IPS-NIHi11 (cell line): ENCODE data around the gene SMARCA4.
"Not testable (repeated sequence)": the region's sequence is repeated elsewhere in the genome, so short reads cannot be mapped to it uniquely, and the experiment has no call there.

ENCODE experiments used
- DNase-seq: peaks from one replicate; pipeline ENCODE4 v3.0.0; 2012; ENCODE audit warnings: mixed read lengths, low spot score

The SMARCA4 gene

DNA sequence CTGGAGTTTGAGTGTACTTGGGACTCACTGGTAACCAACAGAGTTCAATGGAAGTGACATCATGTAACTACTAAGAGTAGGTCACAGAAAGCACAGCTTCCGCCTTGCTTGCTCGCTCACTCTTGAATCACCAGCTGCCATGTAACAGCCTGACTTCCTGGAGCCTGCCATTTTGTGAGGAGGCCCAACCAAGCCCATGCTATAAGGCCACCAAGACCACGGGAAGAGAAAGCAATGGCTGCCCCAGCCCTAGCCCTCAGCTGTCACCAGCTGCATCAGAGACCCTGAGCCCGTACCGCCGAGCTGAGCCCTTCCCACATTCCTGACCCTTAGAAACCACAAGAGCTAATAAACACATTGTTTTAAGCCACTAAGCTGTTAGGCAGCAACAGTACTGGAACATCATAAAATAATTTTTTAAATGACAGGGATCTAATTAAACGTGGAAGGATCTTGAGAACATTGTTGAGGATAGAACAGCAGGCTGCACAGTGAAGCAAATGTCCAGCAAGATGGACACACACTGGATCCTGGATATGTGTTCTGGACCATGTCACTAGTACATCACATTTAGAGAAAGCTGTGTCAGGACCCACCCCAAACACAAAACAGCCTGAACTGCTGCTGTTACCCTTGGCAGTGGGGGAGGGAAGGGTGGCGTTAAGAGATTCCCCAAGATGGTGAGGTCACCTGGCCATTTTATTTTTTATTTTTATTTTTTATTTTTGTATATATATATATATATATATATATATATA is 106.7 kb downstream of the SMARCA4 start:
- no peak for DNase-seq

DNA sequence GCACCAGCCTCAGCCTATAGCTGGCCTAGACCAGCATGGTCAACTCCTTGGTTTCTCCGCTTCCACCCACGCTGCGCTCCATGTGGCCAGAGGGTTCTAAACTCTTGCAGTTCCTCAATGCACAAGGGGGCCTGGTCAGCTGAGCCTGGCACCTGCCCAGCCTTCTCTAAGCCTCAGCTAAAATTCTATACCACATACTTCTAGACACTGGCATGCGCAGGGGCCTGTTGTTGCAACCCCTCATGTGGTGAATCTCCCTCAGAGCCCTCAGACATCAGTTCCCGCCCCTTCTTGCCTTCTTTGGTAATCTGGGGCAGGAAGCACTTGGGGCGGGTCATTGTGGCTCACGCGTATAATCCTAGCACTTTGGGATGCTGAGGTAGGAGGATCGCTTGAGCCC is 108.7 kb downstream of the SMARCA4 start:
- DNase-seq, result no peak

DNA sequence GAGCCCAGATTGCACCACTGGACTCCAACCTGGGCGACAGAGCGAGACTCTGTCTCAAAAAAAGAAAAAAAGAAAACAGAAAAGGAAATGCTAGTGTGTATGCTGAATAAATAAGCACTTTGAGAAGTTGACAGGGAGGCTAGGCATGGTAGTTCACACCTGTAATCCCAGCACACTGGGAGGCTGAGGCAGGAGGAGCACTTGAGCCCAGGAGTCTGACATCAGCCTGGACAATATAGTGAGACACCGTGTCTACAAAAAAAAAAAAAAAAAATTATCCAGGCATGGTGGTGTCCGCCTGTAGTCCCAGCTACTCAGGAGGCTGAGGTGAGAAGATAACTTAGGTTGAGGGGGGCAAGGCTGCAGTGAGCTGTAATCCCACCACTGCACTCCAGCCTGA is 109.3 kb downstream of the SMARCA4 start:
- no peak for DNase-seq

DNA sequence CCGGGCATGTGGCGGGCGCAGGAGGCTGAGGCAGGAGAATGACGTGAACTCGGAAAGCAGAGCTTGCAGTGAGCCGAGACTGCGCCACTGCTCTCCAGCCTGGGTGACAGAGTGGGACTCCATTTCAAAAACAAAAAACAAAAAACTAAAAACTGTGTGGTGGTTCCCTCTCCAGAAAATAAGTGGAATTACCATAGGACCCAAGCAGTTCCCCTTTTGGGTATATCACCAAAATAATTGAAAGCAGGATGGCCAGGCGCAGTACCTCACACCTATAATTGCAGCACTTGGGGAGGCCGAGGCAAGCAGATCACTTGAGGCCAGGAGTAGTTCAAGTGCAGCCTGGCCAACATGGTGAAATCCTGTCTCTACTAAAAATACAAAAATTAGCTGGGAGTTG is 112.7 kb downstream of the SMARCA4 start:
- no peak for DNase-seq

GRCh38 chr19:11076792-11077191 is 116.0 kb downstream of the SMARCA4 start:
- not testable (repeated sequence) for DNase-seq

DNA sequence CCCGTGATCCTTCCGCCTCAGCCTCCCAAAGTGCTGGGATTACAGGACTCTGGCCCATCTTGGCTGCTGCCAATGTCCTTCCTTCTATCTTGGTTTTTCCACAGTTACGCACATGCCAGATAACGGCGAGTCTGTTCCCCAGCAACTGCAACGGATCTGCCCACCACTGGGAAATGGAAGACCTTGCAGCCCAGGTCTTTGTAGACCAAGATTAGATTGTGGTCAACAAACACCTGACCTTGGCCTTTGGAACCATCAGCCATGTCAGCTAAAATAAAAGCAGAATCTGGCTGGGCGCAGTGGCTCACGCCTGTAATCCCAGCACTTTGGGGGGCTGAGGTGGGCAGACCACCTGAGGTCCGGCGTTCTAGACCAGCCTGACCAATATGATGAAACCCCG is 118.1 kb downstream of the SMARCA4 start:
- no peak for DNase-seq

DNA sequence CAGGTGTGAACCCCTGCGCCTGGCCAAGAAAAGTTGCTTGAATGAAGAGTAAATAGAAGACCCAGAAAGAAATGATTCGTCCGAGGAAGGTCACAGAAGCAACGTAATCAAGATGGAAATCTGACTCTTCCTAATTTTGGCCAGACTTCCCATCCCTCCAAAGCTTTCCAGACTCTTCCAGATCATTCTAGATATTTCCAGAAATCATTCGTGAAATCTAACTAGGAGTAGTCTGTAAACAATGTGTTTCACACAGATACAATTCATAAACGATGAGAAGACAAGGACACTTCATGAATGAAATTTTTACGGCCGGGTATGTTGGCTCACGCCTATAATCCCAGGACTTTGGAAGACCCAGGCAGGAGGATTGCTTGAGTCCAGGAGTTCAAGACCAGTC is 119.2 kb downstream of the SMARCA4 start:
- no peak for DNase-seq

DNA sequence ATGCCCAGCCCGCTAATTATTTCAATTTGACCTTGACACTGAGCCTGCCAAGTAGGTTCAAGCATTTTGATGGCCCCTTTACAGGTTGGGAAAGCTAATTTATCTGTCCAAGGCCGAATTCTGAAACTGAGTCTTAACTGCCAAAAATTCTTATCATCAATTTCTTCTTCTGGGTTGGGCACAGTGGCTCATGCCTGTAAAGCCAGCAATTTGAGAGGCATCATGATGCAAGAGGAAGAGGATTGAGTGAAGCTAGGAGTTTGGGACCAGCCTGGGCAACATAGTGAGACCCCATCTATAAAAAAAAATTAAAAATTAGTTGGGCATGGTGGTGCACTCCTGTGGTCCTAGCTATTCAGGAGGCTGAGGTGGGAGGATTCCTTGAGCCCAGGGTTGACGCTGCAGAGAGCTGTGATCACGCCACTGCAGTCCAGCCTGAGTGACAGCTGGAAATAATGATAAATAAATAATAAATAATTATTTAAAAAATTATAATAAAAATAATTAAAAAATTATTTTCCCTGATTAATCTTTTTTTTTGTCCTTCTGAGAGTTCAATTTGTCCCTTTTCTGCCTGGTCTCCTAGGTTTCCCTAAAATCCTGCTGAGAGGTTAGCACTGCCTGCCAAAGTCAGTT is 127.2 kb downstream of the SMARCA4 start:
- DNase-seq, result no peak

- no peak for DNase-seq
These were observed 127.8 kb downstream of the SMARCA4 start for GRCh38 chr19:11088506-11089253.

DNA sequence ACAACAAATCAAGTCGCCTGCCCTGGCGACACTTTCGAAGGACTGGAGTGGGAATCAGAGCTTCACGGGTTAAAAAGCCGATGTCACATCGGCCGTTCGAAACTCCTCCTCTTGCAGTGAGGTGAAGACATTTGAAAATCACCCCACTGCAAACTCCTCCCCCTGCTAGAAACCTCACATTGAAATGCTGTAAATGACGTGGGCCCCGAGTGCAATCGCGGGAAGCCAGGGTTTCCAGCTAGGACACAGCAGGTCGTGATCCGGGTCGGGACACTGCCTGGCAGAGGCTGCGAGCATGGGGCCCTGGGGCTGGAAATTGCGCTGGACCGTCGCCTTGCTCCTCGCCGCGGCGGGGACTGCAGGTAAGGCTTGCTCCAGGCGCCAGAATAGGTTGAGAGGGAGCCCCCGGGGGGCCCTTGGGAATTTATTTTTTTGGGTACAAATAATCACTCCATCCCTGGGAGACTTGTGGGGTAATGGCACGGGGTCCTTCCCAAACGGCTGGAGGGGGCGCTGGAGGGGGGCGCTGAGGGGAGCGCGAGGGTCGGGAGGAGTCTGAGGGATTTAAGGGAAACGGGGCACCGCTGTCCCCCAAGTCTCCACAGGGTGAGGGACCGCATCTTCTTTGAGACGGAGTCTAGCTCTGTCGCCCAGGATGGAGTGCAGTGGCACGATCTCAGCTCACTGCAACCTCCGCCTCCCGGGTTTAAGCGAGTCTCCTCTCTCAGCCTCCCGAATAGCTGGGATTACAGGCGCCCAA is 128.6 kb downstream of the SMARCA4 start, which contains the start of gene LDLR:
Gene LDLR (plus strand): TSS at position 210 of the 760 bp plus-strand sequence. CDS start 86 bp downstream, at position 296.
- peak; percentile 75 for DNase-seq

DNA sequence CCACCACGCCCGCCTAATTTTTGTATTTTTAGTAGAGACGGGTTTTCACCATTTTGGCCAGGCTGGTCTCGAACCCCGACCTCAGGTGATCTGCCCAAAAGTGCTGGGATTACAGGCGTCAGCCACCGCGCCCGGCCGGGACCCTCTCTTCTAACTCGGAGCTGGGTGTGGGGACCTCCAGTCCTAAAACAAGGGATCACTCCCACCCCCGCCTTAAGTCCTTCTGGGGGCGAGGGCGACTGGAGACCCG is 129.1 kb downstream of the SMARCA4 start:
- not testable (repeated sequence) for DNase-seq

DNA sequence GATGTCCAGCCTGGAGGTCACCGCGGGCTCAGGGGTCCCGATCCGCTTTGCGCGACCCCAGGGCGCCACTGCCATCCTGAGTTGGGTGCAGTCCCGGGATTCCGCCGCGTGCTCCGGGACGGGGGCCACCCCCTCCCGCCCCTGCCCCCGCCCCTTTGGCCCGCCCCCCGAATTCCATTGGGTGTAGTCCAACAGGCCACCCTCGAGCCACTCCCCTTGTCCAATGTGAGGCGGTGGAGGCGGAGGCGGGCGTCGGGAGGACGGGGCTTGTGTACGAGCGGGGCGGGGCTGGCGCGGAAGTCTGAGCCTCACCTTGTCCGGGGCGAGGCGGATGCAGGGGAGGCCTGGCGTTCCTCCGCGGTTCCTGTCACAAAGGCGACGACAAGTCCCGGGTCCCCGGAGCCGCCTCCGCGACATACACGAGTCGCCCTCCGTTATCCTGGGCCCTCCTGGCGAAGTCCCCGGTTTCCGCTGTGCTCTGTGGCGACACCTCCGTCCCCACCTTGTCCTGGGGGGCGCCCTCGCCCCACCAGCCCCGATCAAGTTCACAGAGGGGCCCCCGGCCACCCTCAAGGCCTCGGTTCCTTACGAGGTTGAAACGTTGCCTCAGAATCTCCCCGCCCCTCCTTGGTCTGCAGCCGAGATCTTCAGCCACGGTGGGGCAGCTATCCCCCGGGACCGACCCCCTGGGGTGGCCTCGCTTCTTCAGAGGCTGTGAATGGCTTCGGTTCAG is 129.6 kb downstream of the SMARCA4 start:
- DNase-seq, result peak; percentile 95

- no peak for DNase-seq
These were observed 130.3 kb downstream of the SMARCA4 start for GRCh38 chr19:11090997-11091702.

- DNase-seq, result no peak
These were observed 130.9 kb downstream of the SMARCA4 start for GRCh38 chr19:11091703-11092153.

DNA sequence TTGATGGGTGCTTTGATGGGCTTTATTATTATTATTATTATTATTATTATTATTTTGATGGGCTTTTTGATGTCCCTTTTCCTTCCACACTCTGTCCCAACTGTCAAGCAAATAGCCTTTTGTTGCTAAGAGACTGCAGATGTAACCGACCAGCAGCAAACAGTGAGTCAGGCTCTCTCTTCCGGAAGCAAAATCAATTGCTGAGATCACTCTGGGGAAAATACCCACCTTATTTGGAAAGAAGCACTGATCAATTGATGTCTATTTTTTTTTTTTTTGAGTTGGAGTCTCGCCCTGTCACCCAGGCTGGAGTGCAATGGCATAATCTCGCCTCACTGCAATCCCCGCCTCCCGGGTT is 131.3 kb downstream of the SMARCA4 start:
- DNase-seq, result no peak

- DNase-seq, result no peak
These were observed 132.9 kb downstream of the SMARCA4 start for GRCh38 chr19:11093689-11094238.

DNA sequence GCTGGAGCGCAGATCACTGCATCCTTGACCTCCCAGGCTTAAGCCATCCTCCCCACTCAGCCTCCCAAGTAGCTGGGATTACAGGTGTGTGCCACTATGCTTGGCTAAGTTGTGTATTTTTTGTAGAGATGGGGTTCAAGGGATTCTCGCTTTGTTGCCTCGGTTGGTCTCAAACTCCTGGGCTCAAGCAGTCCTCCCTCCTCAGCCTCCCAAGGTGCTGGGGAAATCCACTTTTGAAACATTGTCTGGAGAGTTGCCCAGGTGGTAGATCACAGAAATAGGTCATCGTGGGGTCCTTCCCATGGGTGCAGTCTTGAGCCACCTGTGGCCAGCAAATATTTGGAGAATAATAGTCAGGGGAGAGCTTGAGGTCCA is 133.7 kb downstream of the SMARCA4 start:
- no peak for DNase-seq

DNA sequence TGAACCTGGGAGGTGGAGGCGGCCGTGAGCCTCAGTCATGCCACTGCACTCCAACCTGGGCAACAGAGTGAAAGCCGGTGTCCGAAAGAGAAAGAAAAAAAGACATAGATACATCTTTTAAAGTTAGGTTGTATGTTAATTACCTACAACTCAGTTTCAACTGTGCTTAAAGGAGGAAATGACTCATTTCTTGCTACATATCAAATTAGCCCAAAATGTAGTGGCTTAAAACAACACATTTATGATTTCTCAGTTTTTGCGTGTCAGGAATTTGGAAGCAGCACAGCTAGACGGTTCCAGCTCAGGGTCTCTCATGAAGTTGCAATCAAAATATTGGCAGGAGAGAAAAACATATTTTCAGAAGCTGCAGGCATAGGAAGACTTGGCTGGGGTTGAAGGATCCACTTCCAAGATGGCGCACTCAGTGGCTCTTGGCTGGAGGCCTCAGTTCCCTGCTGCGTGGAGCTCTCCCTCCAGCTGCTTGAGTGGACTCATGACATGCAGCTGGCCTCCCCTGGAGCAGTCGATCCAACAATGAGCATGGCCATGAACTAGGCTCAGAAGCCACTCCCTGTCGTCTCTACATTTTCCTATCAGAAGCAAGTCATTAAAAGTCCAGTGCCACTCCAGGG is 135.5 kb downstream of the SMARCA4 start:
- no peak for DNase-seq

DNA sequence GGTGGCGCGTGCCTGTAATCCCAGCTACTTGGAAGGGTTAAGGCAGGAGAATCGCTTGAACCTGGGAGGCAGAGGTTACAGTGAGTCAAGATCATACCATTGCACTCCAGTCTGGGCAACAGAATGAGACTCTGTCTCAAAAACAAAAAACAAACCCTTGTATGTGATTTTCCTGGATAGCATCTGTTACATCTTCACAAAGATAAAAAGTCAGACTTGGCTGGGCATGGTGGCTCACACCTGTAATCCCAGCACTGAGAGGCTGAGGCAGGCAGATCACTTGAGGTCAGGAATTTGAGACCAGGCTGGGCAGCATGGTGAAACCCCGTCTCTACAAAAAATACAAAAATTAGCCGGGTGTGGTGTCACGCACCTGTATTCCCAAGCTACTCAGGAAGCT is 136.5 kb downstream of the SMARCA4 start:
- DNase-seq, result not testable (repeated sequence)

DNA sequence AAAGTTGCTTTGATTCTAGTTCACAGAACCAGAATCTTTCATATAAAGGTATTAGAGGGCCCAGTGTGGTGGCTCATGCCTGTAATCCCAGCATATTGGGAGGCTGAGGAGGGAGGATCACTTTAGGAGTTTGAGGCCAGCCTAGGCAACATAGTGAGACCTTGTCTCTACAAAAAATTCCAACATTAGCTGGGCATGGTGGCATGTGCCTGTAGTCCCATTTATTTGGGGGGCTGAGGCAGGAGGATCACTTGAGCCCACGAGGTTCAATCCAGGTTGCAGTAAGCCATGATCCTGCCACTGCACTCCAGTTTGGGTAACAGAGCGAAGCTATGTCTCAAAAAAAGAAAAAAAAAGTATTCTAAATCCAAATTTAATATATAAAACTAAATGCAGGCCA is 137.5 kb downstream of the SMARCA4 start:
- no peak for DNase-seq
